ENCODE data around the gene TMCC1.
"Not testable (repeated sequence)": the region's sequence is repeated elsewhere in the genome, so short reads cannot be mapped to it uniquely, and the experiment has no call there.

TMCC1 gene

DNA sequence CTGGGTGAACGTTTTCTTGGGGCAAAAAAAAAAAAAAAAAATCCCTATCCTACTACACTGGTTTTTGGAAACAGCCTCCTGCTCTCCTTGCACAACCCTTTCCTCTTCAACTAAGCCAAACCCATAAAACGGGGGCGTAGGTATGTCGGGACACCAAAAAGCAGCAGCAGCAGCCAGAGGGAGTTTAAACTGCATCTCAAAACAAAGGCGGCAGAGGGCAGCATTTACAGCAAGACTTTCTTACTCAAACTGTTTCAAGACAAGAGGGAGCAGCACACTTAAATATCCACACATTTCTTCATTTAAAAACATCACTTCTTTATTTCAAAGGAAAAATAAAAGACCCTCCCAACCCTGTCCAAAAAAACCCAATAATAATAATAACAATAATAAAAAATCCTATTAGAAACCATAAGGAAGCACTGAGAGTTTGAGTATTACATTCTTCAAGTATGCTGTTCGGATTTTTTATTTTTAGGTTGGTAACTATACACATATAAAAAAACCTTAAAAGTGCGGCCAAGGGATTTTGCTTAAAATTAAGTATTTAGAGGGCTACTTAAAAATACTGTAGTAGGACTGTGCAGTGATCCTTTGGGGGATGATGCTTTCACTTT lies 243.1 kb downstream of the TMCC1 start:
- peak; percentile 34 to 47 for DNase-seq (ENCODE audit: low read depth in 2 of 2)

DNA sequence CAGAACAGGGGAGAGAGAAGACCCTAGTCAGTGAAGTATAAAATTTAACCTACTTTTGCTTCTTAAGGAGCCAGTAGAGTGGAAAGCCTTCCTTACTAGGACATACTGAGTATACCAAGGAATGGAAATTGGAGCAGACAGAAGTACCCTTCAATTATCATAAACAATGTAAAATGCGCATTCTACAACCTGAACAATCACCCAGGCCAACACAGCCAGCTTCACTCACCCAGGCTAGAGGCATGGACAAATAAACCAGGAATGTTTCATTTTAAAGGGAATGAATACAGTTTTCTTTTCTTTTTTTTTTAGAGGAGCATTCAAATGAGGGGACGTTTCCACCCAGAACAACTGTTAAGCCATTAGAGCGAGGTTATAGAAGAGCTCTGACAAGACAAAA lies 245.1 kb downstream of the TMCC1 start:
- no peak for DNase-seq (ENCODE audit: low read depth in 2 of 2)

DNA sequence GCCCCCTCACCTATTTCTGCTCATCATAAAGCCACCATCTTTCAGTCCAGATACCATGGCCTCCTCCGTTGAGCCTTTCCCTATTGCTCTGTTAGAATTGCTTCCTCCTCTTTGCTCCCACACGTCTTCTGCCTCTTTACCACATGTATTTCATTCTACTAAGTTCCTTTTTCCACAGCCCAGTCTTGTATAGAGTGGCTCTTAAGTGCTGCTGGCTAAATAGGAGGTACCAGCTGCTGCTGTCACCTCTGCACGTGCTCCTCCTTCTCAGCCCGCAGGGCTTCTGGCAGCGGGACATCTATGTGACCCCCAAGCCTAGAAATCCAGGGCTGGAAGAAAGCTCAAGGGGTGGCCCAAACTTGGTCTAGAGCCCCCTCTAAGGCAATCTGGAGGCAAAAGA lies 248.2 kb downstream of the TMCC1 start:
- no peak for DNase-seq (ENCODE audit: low read depth in 2 of 2)

DNA sequence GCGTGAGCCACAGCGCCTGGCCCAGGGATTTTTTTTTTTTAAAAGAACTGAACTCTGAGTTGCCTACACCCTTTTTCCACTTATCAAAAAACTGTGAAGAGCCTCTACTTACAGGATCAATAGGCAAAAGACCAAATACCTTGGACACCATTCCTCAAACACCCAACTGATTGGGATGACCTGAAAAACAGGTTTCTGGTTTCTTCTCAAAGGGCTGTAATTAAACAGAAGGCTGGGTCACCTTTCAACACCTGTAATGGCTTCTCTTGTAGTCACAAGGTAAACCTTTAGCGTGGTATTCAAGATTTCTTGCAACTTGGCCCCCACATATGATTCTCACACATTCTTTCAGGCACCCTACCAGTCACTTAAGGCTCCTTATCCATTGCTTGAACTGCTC lies 248.7 kb downstream of the TMCC1 start:
- DNase-seq (ENCODE audit: low read depth in 2 of 2) = no peak

DNA sequence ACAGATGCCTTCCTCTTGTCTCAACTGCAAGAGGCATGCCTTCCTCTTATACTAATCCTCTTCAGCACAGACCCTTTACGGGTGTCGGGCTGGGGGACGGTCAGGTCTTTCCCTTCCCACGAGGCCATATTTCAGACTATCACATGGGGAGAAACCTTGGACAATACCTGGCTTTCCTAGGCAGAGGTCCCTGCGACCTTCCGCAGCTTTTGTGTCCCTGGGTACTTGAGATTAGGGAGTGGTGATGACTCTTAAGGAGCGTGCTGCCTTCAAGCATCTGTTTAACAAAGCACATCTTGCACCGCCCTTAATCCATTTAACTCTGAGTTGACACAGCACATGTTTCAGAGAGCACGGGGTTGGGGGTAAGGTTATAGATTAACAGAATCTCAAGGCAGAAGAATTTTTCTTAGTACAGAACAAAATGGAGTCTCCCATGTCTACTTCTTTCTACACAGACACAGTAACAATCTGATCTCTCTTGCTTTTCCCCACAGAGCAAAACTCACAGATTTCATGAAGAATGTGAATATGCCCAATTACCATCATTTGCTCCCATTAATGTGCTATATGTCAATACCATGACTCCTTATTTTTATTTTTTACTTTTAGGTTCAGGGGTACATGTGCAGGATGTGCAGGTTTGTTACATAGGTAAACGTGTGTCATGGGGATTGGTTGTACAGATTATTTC lies 251.8 kb downstream of the TMCC1 start:
- not testable (repeated sequence) for DNase-seq (ENCODE audit: low read depth in 2 of 2)

DNA sequence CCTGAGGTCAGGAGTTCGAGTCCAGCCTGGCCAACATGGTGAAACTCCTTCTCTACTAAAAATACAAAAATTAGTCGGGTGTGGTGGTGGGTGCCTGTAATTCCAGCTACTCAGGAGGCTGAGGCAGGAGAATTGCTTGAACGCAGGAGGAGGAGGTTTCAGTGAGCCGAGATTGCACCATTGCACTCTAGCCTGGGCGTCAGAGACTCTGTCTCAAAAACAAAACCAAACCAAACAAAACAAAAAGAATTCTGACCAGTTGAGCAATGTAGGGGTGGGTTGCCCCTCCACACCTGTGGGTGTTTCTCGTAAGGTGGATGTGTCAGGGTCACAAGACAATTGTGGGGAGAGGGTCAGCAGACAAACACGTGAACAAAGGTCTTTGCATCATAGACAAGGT lies 252.5 kb downstream of the TMCC1 start:
- not testable (repeated sequence) for DNase-seq (ENCODE audit: low read depth in 2 of 2)

DNA sequence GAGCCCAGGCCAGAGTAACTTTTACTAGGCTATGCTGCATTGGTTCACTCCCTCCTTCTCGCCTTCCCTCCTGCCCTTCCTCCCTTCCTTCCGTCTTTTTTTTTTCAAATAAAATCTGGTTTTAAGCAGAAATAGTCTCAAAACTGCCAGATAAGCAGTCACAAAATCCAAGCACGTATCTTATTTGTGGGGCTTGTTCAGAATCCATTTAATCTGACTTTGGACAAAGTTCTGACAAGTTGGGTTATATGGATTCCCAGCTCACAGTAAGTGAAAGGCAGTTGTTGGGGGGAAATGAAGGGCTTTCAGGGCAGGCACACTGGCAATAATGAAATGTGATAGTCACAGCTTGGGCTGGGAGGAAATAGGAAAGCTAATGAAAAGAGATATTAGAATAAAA lies 255.0 kb downstream of the TMCC1 start:
- no peak for DNase-seq (ENCODE audit: low read depth in 2 of 2)

DNA sequence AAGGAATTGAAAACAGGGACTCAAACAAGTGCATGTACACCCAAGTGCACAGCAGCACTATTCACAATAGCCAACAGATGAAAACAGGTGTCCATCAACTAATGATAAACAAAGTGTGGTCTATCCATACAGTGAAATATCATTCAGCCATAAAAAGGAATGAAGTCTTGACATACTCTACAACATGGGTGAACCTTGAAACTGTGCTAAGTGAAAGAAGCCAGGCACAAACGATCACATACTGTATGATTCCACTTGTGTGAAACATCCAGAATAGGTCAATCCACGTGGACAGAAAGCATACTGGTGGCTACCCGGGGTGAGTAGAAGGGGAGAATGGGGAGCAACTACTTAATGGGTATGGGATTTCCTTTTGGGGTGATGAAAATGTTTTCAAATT lies 257.4 kb downstream of the TMCC1 start:
- no peak for DNase-seq (ENCODE audit: low read depth in 2 of 2)

DNA sequence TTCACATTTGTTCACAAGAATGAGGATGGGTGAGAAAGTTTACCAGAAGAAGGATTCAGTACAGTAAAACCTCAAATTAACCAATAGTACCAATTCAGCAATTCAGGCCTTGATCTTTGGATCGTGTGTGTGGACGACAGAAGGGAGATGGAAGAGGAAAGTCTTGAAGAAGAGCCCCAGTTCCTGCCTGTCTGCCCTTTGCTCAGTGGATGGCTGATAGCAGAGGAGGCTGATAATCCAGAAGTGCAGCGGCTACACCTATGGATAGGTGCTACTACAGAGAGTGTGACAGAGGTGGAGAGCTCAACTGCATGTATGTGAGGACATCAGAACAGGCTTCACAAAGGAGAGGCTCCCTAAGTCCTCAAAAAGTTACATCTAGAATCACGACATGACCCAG lies 257.9 kb downstream of the TMCC1 start:
- no peak for DNase-seq (ENCODE audit: low read depth in 2 of 2)

DNA sequence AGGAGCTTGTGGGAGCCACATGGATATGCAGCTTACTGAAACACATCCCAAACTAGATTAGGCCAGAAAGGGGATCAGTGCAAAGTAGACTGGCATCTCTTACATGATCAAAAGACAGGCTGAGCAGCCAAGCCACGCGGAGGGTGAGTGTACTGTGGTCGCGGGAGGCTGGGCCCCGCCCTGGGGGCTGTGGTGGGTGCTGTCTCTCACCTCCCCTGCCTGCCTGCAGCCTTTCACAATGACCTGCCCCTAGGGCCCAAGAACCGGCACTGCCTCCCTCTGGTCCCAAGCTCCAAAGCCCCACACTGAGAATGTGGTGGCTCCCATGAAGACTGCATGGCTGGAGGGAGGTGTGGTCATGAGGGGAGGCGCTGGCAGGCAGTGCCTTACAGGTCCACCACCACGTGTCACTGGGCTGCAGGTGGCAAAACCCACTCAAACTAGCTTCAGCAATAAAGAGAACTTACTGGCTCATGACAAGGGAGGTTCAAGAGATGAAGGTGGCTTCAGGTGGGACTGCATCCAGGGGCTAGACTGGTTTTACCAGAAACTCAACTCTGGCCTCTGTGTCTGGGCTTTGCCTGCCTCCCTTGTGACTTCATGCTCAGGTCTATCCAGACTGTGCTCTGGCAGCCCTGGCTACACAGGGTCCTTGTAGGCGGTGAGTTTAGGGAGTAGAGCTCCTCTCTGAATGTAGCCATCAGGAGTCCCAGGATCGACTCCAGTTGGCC lies 259.6 kb downstream of the TMCC1 start:
- DNase-seq (ENCODE audit: low read depth in 2 of 2) = no peak

DNA sequence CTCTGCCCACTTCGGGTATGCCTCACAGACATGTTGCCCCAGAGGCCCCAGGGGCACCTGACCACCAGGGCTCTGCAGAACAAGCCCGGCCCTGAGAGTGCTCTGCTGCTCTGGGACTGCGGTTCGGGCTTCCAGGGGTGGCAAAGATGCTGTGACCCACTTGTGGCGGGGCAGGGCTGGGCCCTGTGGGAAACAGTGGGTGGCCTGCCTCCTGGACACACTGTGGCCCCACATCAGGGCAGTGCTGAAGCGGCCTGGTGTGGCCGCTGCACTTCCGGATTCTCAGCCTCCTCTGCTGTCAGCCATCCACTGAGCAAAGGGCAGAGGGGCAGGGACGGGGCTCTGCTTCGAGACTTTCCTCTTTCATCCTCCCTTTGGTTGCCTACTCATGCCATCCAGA lies 260.5 kb downstream of the TMCC1 start:
- DNase-seq (ENCODE audit: low read depth in 2 of 2) = no peak

DNA sequence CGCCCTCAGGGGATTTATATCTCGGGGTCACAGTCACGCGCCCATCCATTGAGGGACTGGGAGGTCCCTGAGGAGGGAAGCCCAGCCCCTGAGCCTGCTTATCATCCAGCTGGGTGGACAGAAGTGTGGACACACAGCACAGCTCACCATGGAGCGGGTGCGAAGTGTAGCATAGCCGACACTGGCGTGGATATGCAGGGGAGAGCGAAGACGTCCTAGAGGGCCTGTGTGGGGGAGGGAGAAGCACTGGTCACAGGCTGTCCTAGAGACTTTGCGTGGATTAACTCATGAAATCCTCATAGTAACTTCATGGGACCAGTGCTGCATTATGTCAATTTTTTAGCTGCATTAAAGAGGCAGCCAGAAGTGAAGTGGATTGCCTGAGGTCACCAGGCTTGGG lies 261.0 kb downstream of the TMCC1 start:
- DNase-seq (ENCODE audit: low read depth in 2 of 2) = no peak

DNA sequence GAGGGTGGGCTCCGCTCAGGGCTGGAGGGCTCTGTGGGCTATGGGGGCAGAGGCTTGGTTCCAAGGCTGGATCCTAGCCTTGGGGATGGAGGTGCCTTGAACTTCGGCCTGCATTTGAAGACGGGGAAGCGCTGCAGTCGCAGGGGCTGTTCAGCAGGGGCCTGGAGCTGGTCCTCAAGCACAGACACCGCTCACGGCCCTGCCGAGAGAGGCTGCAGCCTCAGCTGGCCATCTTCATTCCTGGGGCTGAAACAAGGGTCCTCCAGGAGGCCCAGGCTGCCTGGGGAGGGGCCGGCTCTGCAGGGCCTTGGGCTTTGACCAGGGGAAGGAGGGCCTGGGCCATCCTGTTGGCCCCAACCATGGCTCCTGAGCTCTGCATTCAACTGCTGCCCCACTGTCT lies 261.5 kb downstream of the TMCC1 start:
- DNase-seq (ENCODE audit: low read depth in 2 of 2) = no peak

DNA sequence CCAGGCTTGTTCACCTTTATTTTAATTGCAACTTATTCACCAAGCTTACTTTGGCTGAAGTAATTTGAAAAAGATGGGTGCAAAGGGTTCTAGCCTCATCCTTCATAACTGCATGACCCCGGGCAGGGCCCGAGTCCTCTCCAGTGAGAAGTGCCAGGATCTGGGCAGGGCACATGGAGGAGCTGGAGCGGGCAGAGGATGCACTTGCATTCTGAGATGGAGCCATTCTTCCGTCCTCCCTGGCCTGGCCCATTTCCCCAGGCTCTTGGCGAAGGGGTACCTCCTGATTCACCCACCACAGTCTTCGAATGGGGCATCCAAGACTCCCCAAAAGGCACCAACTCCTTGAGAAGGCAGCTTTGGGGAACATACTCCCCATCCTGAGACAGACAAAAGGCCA lies 264.5 kb downstream of the TMCC1 start:
- no peak for DNase-seq (ENCODE audit: low read depth in 2 of 2)

DNA sequence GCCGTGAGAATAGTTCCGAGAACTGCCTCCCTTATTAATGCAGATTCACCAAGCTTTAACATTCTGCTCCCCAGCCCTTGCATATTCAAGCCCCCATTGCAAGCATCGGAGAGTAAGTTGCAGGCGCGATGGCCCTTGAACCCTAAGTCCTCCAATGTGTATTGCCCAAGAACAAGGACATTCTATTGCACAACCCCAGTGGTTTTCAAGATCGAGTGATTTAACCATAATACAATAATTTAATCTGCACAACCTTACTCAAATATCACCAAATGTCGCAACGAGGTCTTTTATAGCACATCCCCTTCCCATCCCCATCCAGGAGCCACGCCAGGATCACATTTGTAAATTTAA lies 265.4 kb downstream of the TMCC1 start:
- DNase-seq (ENCODE audit: low read depth in 2 of 2) = no peak

DNA sequence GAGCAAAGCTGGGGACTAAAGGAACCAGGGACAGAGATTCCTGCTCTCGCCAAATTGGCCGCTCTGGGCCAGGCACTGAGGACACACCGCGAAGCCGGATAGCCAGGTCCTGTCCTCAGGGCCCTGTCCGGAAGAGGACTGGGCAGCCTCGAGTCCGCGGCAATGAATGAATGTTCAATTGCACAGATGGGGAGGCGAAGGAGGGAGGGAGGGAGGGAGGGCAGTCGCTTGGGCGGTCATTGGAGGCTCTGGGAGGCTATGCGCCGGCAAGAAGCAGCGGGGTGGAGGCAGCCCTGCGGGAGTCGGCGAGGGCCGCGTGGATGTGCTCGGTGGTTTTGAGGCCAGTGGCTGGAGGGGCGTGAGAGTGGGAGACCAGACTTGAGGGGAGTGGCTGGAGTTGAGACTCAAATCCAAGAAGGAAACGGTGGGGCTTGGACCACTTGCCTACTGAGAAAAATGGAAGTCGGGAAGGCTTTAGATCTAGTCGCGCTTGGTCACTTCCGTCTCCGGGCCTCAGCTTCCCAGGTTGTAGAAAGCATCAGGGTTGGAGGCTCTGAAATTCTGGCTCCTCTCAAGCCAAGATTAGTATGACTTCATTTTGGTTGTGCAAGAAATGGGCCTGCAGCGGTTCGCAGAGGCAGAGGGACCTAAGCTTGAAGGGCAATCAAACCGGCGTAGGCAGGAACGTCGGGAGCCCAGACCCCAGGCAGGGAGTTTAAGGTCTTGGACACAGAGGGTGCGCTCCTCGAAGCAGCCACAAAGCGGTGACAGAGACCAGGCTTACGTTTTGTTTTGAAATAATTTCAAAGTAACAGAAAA lies 266.0 kb downstream of the TMCC1 start:
- peak; percentile 42 to 44 for DNase-seq (ENCODE audit: low read depth in 2 of 2)

DNA sequence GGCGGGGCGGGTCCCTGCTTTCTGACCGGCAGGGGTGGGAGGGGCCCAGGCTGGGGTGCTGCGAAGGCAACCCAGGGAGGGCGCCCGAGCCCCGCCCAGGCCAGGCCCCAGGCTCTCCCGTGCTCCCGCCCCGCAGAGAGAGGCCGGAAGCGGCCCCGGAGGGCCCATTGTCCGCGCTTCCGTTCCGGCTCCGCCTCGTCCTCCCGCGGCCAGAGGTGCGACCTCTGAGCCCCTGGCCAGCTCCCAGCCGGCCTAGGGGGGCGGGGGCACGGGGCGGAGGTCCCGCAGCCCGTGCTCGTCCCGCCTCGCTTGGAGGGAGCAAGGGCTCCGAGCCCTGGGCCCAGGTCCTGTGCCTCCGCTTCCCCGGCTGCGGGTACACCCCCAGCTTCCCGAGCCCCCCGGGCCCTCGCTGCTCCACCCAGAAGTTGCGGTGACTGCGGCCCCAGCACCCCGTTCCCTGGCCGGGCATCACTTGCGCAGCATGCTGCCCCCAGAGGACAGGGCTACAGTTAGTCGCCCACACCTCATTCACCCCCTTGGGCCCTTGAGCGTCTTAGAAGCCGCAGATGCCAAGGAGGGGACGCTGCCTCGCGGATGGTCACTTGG lies 266.7 kb downstream of the TMCC1 start:
- peak; percentile 70 to 82 for DNase-seq (ENCODE audit: low read depth in 2 of 2)

DNA sequence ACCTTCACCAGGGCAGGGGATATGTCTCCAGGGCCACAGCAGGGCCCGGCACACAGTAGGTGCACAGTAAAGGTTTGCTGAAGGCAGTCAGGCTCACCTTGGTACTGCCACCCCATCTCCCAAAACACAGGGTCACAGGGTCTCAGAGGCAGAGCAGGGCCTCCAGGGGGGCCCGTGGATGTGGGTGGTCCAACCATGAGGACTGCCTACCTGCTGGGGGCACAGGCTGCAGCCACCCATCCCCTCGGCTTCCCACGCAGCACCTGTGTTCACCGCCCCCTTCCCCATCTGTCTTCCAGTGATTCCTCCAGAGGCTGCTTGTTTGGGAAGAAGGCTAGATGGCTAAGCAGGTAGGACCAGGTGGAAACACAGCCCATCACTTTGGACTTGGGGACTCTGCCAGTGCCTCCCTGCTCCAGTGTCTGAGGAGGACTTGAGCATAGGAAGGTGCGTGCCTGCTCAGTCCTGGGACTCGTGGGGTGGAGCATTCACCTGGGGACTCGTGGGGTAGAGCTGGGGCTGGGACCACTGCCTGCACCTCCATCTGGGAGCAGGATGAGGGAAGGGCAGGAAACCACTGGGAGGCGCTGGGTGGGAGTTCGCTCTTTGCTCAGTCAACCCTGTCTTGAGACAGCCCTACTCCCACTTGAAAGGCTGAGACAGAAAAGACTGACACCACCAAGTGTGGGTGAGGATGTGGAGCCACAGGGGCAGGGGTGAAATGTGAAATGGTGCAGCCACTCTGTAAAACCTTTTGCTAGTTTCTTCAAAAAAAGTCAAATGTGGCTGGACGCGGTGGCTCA lies 268.2 kb downstream of the TMCC1 start:
- no peak for DNase-seq (ENCODE audit: low read depth in 2 of 2)

DNA sequence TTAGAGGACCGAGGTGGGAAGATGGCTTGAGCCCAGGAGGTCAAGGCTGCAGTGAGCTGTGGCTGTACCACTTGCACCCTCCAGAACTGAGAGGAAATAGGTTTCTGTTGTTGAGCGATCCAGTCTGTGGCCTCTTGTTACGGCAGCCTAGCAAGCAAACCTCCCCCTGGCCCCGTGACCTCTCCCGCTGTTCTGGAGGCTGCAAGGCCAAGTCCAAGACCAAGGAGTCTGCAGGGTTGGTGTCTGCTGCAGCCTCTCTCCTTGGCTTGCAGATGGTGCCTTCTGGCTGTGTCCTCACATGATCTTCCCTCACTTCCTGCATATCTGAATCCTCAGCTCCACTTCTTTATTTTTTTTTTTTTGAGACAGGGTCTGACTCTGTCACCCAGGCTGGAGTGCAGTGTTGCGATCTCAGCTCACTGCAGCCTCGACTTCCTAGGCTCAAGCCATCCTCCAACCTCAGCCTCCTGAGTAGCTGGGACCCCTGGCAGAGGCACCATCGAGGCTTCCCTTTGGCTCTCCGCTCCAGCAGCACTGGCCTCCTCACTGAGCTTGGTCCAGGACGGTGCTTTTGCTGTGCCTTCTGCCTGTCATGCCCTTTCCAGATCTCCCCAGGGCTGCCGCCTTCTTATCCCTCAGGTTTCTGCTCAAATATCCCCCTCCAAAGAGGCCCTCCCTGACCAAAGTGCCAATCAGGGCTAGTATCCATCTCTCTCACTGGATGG lies 269.0 kb downstream of the TMCC1 start:
- no peak for DNase-seq (ENCODE audit: low read depth in 2 of 2)

DNA sequence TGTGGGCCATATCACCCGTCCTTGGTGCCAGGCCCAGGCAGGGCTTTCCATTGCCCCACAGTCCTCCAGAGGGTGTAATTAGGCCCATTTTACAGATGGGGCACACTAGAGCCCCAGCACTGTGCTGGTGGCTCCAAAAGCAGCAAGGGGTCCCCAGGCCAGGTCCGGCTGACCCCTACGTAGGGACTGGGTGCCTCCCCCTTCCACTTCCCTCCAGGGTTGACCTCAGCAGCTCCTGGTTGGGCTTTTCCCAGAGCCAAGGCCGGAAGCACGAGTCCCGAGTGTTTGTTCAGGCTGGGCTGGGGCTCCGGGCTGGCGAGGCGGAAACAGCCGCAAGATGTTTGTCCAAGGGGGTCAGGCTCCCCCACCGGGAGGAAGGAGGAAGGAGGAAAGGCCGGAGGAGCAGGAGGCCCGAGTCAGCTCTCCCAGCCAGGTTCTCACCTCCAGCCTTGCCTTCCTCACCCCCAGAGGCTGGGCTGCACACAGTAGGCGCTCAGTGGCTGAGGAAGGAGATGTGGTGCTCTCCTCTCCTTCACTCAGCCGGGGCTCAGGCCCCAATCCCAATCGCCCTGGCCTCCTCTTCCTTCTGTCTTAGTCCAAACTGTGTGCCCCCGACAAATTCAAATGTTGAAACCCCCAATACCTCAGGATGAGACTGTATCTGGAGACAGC lies 269.9 kb downstream of the TMCC1 start:
- no peak for DNase-seq (ENCODE audit: low read depth in 2 of 2)
